CD4-positive, alpha-beta T cell (primary cell): ENCODE results near the gene IL18RAP. TPM values are rescaled to one million over a fixed set of nuclear protein-coding genes. Genes with fewer than 3 reads are reported as not detected.

Experiments used
- ATAC-seq: fragments of 200-7000 bp; cut with Tn5 transposase; one replicate; pipeline ENCODE4 v1.10.0; 2022; ENCODE audit warnings: mild to moderate bottlenecking; ENCODE audit not compliant: poor library complexity
- CTCF ChIA-PET: fragments of 350-600 bp; sonication (Branson Sonifier 250); formaldehyde crosslinking; loops from one replicate; lab custom pipeline; 2021; ENCODE audit warnings: antibody characterized with exemption, inconsistent platforms; lab: Charles Lee
- POLR2A ChIA-PET: fragments of 350-600 bp; sonication (Branson Sonifier 250); formaldehyde crosslinking; loops from one replicate; lab custom pipeline; 2021; ENCODE audit warnings: antibody characterized with exemption, inconsistent platforms; lab: Charles Lee
- DNase-seq, 14 experiments: peaks; one replicate each; pipeline ENCODE4 v3.0.0-alpha.2; 2013 to 2020; ENCODE audit warnings: mixed read lengths in 2 of 14
- H3K27ac ChIP-seq, 2 donors: one replicate each; pipeline versions ENCODE4 v1.5.1 to v1.7.0; 2013; ENCODE audit warnings: low read length in 2 of 2, low read depth in 1 of 2, mild to moderate bottlenecking in 1 of 2
- H3K27me3 ChIP-seq, 2 experiments: 1 replicate in 1 of 2; 2 replicates in 1 of 2; pipeline versions ENCODE4 v1.6.1 to v1.7.0; 2013; ENCODE audit warnings: low read length in 2 of 2, control low read depth in 1 of 2, mild to moderate bottlenecking in 1 of 2, moderate library complexity in 1 of 2; ENCODE audit not compliant: insufficient read depth in 2 of 2, control insufficient read depth in 1 of 2
- H3K36me3 ChIP-seq: one replicate; pipeline ENCODE4 v1.6.1; 2013; ENCODE audit warnings: low read length, control low read depth; ENCODE audit not compliant: insufficient read depth
- H3K4me1 ChIP-seq: one replicate; pipeline ENCODE4 v1.6.1; 2013; ENCODE audit warnings: low read length, control low read depth; ENCODE audit not compliant: insufficient read depth
- H3K4me3 ChIP-seq: one replicate; pipeline ENCODE4 v1.5.1; 2013; ENCODE audit warnings: mild to moderate bottlenecking, low read length, moderate library complexity
- H3K9me3 ChIP-seq, 2 experiments: 1 replicate in 1 of 2; 2 replicates in 1 of 2; pipeline versions ENCODE4 v1.6.1 to v1.7.0; 2013; ENCODE audit warnings: low read length in 2 of 2, mild to moderate bottlenecking in 2 of 2, control low read depth in 1 of 2, moderate library complexity in 1 of 2; ENCODE audit not compliant: control insufficient read depth in 1 of 2, insufficient read depth in 1 of 2
- H3K27ac Mint-ChIP-seq: one replicate; pipeline ENCODE4 v1.8.0; 2020; ENCODE audit warnings: mixed read lengths
- H3K27me3 Mint-ChIP-seq: one replicate; pipeline ENCODE4 v1.8.0; 2021; ENCODE audit warnings: mixed read lengths
- H3K36me3 Mint-ChIP-seq: one replicate; pipeline ENCODE4 v1.8.0; 2021; ENCODE audit warnings: low read depth, mixed read lengths
- H3K4me1 Mint-ChIP-seq: one replicate; pipeline ENCODE4 v1.8.0; 2021; ENCODE audit warnings: low read depth, mixed read lengths
- H3K4me3 Mint-ChIP-seq: one replicate; pipeline ENCODE4 v1.8.0; 2020; ENCODE audit warnings: mild to moderate bottlenecking, mixed read lengths
- H3K9me3 Mint-ChIP-seq: one replicate; pipeline ENCODE4 v1.8.0; 2020; ENCODE audit warnings: mixed read lengths
- intact Hi-C, 2 experiments: fragments of 100-400 bp; cut with DNase I in 1 of 2; cut with micrococcal nuclease in 1 of 2; formaldehyde crosslinking; loops; one replicate each; pipeline versions ENCODE4 v1.15.1 to v1.9.0; 2023 to 2025; cut with DNase I, micrococcal nuclease
- total RNA-seq, 174 experiments: library from RNA in 2 of 174; stranded (reverse) in 2 of 174; gene quantifications; one replicate each; pipeline ENCODE4 v1.2.3 and lab custom pipeline; 2021 to 2026
- TF ChIP-seq, protein P1 (sequence below): fragments of 200-600 bp; IDR thresholded peaks from one replicate; pipeline ENCODE4 v1.8.0; 2022; ENCODE audit warnings: antibody characterized with exemption, mild to moderate bottlenecking

The IL18RAP gene
- total RNA-seq, 2 experiments from 2014 or later, result 2.3 to 2.6 TPM

DNA sequence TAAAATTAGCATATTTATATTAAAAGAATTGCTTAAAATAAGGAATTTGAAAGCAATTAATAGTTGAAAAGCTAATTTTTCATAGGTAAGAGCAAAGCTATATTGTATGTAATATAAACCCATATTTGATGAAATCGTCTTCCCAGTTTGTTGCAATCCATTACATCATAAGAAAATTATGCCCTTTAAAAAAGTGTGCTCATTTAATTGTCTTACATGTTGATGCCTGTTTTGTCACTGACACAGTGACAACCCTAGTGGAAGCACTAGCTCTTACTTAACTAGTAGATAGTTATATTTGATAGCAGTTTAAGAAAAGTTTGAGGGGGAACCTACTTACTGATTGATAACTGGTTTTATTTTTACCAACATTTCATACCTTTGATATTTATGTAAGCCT lies 30.0 kb upstream of the IL18RAP start:
- Mint-ChIP-seq H3K36me3 (no peaks in the 10 kb centered on the region), H3K27ac (no peak overlapping the region), H3K4me1 (peaks cover 15% of the 10 kb centered on the region), H3K4me3 (no peak overlapping the region), H3K9me3 (no peaks in the 10 kb centered on the region), H3K27me3 (no peaks in the 10 kb centered on the region)
- H3K27me3 ChIP-seq, result no peaks in the 10 kb centered on the region
- no peak overlapping the region for H3K4me3 ChIP-seq
- ATAC-seq, result no peak
- TF ChIP-seq, protein P1, sequence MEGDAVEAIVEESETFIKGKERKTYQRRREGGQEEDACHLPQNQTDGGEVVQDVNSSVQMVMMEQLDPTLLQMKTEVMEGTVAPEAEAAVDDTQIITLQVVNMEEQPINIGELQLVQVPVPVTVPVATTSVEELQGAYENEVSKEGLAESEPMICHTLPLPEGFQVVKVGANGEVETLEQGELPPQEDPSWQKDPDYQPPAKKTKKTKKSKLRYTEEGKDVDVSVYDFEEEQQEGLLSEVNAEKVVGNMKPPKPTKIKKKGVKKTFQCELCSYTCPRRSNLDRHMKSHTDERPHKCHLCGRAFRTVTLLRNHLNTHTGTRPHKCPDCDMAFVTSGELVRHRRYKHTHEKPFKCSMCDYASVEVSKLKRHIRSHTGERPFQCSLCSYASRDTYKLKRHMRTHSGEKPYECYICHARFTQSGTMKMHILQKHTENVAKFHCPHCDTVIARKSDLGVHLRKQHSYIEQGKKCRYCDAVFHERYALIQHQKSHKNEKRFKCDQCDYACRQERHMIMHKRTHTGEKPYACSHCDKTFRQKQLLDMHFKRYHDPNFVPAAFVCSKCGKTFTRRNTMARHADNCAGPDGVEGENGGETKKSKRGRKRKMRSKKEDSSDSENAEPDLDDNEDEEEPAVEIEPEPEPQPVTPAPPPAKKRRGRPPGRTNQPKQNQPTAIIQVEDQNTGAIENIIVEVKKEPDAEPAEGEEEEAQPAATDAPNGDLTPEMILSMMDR, result no peak
- no peaks in the 10 kb centered on the region for H3K9me3 ChIP-seq
- ChIA-PET CTCF (no interaction called here), POLR2A (no interaction called here)
- DNase-seq, result no peak
- intact Hi-C loops, result no loop called here
- no peak overlapping the region for H3K27ac ChIP-seq
- H3K36me3 ChIP-seq, result no peaks in the 10 kb centered on the region
- H3K4me1 ChIP-seq, result peaks cover 4% of the 10 kb centered on the region

DNA sequence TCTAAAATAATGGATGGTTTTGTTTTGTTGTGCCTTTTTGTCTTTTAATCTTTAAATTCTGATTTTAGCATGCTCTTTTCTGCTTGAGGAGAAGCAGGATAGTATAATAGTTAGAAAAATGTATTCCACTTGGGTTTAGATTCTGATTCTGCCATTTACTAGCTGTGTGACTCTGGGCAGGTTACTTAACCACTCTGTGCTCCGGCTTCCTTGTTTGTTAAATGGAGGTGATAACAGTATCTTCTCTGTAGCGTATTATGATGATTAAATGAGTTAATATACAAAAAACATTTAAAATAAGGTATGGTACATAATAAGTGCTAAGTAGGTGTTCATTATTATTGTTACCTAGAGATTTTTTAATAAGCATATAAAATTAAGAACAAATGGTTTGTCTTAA lies 26.9 kb upstream of the IL18RAP start:
- H3K36me3 Mint-ChIP-seq, result no peaks in the 10 kb centered on the region
- no peaks in the 10 kb centered on the region for H3K27me3 Mint-ChIP-seq
- Histone ChIP-seq H3K9me3 (no peaks in the 10 kb centered on the region), H3K4me1 (peaks cover 5% of the 10 kb centered on the region), H3K36me3 (no peaks in the 10 kb centered on the region), H3K4me3 (no peak overlapping the region), H3K27ac (no peak overlapping the region), H3K27me3 (no peaks in the 10 kb centered on the region)
- ChIA-PET CTCF (no interaction called here), POLR2A (no interaction called here)
- ATAC-seq (no peak), DNase-seq (no peak)
- H3K27ac Mint-ChIP-seq, result no peak overlapping the region
- H3K9me3 Mint-ChIP-seq, result no peaks in the 10 kb centered on the region
- intact Hi-C loops, result no loop called here
- no peak overlapping the region for H3K4me3 Mint-ChIP-seq
- H3K4me1 Mint-ChIP-seq, result peaks cover 22% of the 10 kb centered on the region
- TF ChIP-seq, protein P1, result no peak

DNA sequence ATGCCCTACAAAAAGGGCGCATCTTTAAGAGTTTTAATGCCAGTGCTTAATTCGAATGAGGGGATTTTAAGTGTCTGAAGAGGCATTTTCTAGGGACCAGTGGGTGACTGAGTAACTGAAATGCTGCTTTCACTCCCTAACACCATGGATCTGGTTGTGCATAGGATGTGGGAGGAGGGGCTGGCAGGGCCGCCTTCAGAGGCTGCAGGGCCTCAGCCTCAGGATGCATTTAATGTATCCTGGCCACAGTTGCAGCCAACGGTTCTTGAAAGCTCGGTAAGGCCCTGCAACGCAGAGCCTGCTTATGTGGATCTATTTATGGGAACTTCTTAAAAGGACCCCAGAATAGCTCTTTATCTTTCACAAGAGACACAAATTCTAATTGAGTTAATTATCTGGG lies 25.8 kb upstream of the IL18RAP start:
- H3K4me3 ChIP-seq, result no peak overlapping the region
- intact Hi-C loops, result no loop called here

More for the DNA sequence above, 25.8 kb upstream of the IL18RAP start:
- Histone ChIP-seq H3K27me3 (no peaks in the 10 kb centered on the region), H3K36me3 (no peaks in the 10 kb centered on the region), H3K27ac (no peak overlapping the region), H3K9me3 (no peaks in the 10 kb centered on the region), H3K4me1 (peaks cover 3% of the 10 kb centered on the region)
- DNase-seq (no peak), ATAC-seq (no peak)
- TF ChIP-seq, protein P1, result no peak
- Mint-ChIP-seq H3K9me3 (no peaks in the 10 kb centered on the region), H3K4me1 (peaks cover 14% of the 10 kb centered on the region), H3K27me3 (no peaks in the 10 kb centered on the region), H3K4me3 (no peak overlapping the region), H3K36me3 (no peaks in the 10 kb centered on the region), H3K27ac (no peak overlapping the region)
- ChIA-PET POLR2A (interaction anchor here (1.1 kb wide), 1 partner anchor 1970 kb away, joined by 3 read pairs; no protein-coding TSS in a partner anchor), CTCF (no interaction called here)
